ENCODE data around the gene CLDN1.

Gene CLDN1, protein sequence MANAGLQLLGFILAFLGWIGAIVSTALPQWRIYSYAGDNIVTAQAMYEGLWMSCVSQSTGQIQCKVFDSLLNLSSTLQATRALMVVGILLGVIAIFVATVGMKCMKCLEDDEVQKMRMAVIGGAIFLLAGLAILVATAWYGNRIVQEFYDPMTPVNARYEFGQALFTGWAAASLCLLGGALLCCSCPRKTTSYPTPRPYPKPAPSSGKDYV

DNA sequence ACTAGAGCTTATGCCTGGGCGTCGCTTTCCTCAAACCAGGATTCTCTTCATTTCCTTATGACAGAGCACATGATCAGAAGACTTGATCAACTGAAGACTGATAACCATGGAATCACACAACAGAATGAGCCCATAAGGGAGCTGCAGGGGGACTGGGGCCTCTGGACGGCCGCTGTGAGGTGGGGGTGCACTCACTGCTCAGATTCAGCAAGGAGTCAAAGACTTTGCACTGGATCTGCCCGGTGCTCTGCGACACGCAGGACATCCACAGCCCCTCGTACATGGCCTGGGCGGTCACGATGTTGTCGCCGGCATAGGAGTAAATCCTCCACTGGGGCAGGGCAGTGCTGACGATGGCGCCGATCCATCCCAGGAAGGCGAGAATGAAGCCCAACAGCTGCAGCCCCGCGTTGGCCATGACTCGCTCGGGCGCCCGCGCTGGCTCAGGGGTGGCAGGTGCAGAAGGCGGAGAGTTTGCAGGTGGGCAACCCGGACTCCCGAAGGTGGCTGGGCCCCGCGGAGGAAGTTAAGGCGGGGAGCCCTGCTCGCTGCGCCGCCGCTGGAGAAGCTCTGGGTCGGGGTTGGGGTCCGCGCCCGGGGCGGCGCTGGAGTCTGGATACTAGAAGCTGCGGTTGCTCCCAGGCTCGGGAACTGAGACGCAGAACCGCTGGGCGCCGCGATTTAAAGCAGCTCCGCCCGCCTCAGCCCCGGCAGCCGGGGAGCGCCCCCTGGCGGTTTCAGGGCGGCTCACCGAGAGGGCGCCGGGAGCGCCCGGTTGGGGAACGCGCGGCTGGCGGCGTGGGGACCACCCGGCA, at the start of gene CLDN1:
Gene CLDN1 (minus strand): TSS at position 658 of the 815 bp plus-strand sequence. CDS start 240 bp downstream, at position 418.
- in situ Hi-C loops (cut with MboI; ENCODE audit: low sequenced_read_pairs): no loop called here

DNA sequence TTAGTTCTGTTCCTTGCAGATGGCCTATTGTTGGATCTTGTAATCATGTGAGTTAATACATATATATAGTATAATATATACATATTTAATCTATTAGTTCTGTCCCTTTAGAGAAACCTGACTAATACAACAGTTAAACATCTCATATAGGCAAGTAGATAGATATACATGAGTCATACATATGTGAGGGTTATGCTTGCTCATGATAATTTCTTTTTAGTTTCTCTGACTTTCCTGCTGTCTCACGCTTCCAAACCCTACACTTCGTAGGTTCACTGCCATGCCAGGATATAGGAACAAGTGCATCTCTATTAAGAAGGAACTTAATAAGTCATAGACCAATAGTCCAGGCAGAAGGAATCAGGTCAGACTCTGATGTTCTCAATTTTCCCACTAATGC, 48.9 kb upstream of the CLDN1 start:
- in situ Hi-C loops (cut with MboI; ENCODE audit: low sequenced_read_pairs): no loop called here

DNA sequence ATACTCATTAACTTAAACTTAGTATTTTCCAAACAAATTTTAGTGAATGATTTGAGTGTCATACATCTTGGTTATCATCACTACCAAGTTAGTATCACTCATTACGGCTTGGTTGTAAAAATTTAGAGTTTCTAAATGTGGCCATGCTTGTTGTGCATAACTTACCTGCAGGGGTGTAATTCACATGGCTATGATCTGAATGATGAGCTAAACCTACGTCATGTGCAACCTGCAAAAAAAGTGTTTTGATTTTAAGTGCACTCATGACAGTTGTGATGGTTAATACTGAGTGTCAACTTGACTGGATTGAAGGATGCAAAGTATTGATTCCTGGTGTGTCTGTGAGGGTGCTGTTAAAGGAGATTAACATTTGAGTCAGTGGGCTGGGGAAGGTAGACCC, 48.1 kb upstream of the CLDN1 start:
- in situ Hi-C loops (cut with MboI; ENCODE audit: low sequenced_read_pairs): no loop called here

DNA sequence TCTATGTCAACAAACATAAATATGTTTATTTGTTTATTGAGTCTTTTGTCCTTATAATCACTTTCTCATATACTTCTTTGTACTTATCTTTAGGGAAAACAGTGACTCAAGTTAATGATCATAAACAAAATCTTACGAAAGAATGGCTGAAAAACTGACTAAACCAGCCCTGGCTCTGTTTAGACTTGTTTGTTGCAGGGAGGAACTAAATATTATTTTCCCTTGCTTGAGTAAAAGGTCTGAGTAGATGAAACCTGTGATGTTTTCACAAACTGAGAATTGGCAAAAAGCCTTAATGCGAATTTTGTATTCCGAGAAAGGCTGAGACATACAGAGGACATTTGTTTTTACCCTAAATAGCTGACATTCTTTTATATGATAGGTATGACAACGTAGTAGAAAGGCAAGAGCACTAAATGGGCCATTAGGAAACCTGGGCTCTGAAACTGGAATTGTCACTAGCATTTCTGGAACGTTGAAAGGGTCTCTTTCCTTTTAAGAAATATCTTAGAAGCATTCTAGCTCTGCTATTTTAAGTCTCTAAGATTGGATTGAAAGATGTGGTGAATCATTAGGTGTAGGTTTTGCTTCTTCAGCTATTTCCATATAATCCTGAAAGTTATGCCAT, 47.5 kb upstream of the CLDN1 start:
- in situ Hi-C loops (cut with MboI; ENCODE audit: low sequenced_read_pairs): no loop called here

DNA sequence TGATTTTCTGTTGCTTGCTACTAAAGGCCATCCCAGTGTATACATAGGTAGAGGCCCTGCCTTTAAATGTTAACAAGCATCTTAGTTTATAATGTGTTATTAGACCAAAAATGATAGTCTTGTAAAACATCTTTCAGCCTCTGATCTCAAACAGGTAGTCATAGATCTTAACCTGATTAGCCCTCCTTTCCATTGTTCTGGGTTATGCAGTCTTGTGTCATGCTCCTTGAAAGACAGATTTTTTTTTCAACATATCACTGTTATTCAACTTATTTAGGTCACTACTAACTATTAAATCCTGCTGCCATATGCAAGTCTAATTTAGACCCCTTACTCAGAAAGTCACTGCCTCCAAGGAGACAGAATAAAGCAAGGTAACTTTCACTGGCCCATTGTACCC, 46.6 kb upstream of the CLDN1 start:
- in situ Hi-C loops (cut with MboI; ENCODE audit: low sequenced_read_pairs): no loop called here

DNA sequence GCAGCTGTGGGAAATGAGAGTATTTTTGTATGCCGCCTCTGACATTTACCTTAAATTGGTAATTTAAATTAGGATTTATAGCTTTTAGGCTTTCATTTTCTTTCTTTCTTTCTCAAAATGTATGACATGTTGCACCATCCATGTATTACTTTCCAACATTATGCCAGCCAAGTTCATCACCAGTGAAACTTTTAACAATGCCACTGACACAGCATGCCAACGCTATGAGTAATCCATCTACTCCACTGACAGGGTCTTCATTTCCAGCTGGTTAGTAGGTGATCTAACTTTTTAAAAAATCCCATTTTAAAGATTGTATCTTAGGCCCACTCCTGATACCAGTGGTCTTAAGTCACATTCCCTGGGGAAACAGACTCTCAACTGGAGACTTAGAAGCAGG, 43.9 kb upstream of the CLDN1 start:
- in situ Hi-C loops (cut with MboI; ENCODE audit: low sequenced_read_pairs): no loop called here

DNA sequence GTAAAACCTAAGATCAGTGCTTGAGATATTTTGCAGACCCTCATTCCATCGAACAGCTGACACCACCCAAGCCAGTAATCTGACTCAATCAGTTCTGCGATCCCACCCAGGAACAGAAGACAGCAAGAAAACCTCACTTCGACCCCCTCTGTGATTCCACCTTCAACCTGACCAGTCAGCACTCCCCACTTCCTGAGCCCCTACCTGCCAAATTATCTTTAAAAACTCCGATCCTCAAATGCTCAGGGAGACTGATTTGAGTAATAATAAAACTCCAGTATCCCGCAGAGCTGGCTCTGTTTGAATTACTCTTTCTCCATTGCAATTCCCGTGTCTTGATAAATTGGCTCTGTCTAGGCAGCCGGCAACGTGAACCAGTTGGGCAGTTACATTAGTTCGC, 40.0 kb upstream of the CLDN1 start:
- in situ Hi-C loops (cut with MboI; ENCODE audit: low sequenced_read_pairs): no loop called here

DNA sequence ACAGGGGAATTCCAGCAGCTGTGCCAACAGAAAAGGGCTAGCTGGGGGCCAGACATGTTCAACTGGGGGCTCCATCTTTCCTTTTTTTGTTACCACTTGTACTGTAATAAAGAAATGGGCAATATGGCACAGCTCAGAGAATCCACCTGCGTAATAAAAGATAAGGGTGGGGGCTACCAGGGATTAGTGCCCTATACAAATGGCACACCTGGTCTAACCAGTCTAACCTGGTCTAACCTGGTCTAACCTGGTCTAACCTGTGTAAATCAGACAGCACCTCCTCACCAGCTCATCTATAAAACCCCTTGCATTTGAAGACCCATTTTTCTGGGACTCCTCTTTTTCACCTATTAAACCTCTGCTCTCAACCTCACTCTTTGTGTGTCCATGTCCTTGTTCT, 39.5 kb upstream of the CLDN1 start:
- in situ Hi-C loops (cut with MboI; ENCODE audit: low sequenced_read_pairs): no loop called here

DNA sequence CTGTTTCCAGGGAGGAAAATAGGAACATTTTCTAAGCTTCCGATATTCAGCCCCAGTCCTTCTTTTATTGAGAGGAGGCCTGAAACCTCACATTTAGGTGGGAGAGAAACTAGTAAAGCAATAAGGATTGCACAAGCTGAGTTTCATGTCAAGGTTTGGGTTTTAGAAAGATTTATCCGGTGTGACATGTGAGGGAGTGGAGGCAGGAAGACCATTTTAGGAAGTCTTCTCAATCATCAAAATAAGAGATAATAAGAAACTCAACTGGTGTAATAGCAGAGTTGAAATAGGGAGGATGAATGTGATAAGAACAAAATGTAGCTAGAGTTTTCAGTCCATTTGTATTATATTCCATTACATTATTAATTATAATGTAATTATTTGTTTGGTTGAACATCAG, 38.0 kb upstream of the CLDN1 start:
- in situ Hi-C loops (cut with MboI; ENCODE audit: low sequenced_read_pairs): no loop called here

DNA sequence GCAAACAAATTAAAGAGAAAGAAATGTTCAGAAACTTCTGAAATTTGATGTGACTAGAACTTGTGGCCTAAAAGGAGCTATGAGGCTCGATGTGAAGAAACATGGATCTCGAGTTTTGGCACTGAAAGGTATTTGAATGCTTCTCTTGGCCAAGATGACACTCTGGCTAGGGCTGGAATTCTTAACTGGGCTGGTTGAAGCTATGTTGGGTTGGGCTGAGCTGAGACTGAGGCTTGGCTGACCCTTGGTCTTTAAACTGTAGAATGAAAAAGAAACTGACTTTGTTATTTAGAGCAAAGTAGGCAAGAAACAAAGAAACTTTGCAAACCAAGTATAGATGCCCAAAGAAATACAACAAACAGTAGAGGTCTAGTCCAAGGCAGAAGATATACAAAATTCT, 37.6 kb upstream of the CLDN1 start:
- in situ Hi-C loops (cut with MboI; ENCODE audit: low sequenced_read_pairs): no loop called here

DNA sequence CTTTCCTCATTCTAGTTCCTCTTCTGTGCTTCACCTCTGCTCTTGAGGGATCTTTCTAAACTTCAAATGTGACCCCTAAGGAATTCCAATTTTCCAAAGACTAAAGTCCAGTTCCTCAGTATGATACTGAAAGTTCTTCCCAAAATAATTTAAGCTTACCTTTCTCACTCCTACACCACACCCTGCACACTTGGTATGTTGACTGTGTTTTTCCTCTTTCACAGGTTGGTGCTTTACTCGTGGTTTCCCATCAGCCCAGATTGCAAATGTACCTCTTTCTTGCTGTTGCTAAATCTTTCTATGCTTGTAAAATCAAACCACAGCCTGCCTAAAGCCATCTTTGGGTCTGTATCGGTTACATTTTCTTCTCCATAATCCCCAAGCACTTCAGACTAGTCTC, 35.2 kb upstream of the CLDN1 start:
- in situ Hi-C loops (cut with MboI; ENCODE audit: low sequenced_read_pairs): no loop called here

DNA sequence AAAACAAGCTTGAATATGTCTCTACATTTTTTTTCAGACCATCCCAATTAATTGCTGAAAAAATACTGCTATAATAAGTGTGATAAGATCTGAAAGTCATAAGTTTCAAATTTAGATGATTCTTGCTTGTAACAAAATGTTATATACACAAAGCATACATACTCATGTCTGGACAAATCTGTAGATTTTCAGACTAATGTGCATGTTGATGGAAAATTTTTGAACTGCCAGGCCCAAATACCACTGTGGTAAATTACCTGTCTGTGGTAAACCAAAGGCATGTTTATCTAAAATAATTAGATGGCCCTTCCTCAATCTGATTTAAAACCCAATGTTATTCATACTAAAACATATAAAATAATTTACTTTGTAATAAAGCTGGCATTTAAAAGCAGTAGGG, 34.0 kb upstream of the CLDN1 start:
- in situ Hi-C loops (cut with MboI; ENCODE audit: low sequenced_read_pairs): no loop called here

DNA sequence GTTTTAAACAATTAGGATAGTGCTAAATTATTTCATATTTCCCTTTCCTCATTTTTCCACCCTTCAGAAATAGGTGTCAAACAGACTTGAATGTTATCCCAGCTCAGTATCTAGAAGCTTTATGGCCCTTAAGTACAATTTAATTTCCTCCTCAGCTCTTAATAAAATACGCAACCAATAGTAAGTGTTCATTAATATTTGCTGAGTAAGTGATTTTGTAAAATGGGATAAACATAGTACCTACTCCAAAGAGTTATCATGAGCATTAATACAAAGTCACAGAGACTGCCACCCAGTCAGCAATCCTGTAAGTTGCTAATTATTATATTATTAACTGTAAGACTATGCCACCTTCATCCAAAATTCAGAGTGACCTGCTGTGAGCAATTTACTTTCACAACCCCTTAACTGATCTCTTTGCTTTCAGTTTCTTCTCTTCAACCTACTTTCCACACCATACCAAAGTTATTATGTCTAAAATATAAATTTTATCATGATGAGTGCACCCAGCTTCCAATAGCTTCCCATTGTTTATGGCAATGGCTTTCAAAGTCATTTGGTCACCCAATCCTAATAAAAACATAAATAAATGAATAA, 30.7 kb upstream of the CLDN1 start:
- in situ Hi-C loops (cut with MboI; ENCODE audit: low sequenced_read_pairs): no loop called here

DNA sequence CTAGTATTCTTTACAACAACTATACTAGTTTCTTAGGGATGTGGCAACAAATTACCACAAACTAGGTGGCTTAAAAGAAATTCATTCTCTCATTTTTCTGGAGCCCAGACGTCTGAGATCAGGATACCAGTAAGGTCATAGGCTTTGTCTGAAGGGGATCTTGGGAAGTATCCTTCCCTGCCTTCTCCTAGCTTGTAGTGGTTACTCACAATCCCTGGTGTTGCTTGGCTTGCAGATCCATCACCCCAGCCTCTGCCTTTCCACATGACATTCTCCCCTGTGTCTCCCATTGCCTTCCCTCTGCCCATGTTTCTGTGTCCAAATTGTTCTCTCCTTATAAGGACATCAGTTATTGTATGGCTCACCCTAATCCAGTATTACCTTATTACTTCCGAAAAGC, 24.3 kb upstream of the CLDN1 start:
- in situ Hi-C loops (cut with MboI; ENCODE audit: low sequenced_read_pairs): no loop called here

DNA sequence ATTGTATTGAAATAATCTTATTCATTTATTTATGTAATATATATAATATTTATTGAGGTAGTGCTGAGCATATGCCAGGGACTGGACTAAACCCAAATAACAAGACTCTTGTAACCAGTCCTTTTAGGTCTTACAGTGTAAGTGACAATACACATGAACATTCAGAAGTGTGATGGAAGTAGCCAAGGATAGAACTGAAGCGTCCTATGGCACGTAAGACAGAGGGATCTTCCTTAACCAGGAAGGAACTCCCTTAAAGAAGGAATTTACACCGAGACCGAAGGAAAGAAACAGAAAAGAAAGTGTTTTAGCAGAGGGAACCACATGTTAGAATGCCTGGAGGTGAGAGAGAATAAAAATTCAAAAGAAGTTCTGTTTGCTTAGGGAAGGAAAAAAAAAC, 23.6 kb upstream of the CLDN1 start:
- in situ Hi-C loops (cut with MboI; ENCODE audit: low sequenced_read_pairs): no loop called here

DNA sequence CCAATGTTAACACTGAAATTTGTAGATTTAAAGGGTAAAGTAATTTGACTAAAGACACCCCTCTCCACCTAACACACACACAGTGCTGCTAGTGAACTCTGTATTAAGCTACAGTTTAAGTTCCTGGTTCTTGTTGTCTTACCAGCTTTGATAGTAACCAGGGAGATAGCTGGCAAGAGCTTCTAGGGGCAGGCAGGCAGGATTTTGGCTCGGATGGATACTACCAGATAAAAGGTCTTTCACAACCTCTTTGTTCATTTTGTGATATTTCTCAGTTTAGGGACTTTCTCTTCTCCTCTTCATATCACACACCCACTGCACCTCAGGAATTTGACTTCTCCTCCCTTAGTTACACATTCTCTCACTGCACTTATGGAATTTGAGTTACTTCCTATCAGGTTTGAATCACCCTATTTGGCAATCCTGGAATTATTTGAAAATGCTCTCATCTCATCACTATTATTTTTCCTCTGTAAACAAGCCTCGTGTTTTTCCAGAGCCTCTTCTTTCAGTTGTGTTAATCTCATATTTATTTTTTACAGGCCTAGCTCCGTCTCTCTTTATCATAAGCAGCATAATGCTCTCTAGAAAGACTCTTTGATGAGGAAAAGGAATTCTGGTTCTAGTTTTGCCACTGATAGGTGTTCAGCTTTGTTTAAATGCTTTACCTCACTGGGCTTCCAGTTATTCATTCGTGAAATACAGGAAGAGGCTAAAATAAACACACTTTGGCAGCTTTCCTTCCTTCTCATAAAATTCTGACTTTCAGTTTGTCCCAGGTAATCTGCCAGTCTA, 23.0 kb upstream of the CLDN1 start:
- in situ Hi-C loops (cut with MboI; ENCODE audit: low sequenced_read_pairs): no loop called here

DNA sequence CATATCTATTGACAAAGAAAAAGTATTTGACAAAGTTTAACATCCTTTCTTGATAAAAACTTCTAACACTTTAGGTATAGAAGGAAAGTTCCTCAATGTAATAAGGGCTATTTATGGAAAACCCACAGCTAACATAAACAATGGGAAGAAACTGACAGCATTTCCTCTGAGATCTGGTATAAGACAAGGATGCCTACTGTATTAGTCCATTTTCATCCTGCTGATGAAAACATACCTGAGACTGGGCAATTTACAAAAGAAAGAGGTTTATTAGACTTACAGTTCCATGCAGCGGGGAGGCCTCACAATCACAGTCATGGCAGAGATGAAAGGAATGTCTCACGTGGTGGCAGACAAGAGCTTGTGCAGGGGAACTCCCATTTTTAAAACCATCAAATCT, 17.8 kb upstream of the CLDN1 start:
- in situ Hi-C loops (cut with MboI; ENCODE audit: low sequenced_read_pairs): no loop called here

DNA sequence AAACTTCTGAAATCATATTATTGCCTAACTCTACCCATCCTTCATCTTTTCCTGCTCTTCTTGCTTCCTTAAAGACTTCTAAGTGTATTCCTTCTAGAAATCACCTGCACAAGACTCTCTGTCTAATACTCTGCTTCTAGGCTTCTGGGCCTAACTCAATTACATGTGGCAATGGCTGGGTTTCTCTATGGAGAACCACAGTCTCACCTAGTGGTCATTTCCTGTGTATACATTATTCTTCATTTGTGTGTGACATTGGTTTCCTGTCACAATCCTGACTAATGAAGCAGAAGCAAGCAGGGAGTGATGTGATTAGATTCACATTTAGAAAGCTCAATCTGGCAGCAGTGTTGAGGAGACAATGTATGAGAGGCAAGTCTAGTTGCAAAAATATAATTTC, 16.9 kb upstream of the CLDN1 start:
- in situ Hi-C loops (cut with MboI; ENCODE audit: low sequenced_read_pairs): no loop called here

DNA sequence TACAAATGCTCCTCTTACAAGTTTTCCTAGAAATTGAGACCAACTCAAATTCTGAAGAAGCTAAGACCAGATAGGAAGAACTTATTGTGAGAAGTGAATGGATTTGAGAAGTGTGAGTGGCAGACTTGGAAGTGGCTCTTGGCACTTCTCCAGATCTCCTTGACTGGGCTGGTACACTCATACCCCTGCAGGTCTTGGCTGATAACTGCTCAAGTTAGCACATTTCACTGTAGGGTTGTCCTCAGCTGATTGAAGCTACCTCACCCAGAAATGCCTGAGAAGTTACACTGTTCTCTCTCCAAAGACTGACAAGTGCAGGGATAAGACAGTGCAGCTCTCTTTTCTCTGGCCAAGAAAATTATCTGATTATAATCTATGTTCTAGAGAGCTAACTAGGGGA, 16.5 kb upstream of the CLDN1 start:
- in situ Hi-C loops (cut with MboI; ENCODE audit: low sequenced_read_pairs): no loop called here

DNA sequence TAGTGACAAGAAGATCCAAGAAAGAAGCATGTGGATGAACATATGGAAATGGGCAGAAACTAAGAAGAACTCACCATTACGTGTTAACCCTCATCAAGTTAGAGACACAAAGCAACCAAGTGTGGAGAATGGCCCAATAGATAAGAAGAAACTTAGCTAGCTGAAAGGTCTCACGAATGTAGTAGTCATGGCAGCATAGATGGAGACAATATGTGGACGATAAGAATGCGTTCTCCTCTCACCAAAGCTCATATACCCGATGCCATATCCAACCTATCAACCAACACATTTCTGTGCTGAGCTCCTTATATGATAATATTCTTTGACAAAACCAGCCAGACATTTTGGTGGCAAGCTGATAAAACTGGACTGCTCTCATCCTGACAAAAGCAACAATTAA, 15.1 kb upstream of the CLDN1 start:
- in situ Hi-C loops (cut with MboI; ENCODE audit: low sequenced_read_pairs): no loop called here
